GM12875 (cell line): ENCODE results near the gene CADPS.

Experiments
- H3K4me3 ChIP-seq: one replicate; pipeline ENCODE4 v1.5.1; 2011; ENCODE audit warnings: low read depth, low read length, control low read depth
- CTCF ChIP-seq: IDR thresholded peaks from 2 replicates; pipeline ENCODE4 v1.5.1; 2011; ENCODE audit warnings: low read depth, mild to moderate bottlenecking, control low read depth, inconsistent platforms, low read length, moderate library complexity, borderline replicate concordance; ENCODE audit not compliant: insufficient read depth

The CADPS gene

GRCh38 chr3:62632510-62633294 lies 242.5 kb downstream of the CADPS start:
- TF ChIP-seq CTCF: no peak
- no peak overlapping the region for H3K4me3 ChIP-seq

DNA sequence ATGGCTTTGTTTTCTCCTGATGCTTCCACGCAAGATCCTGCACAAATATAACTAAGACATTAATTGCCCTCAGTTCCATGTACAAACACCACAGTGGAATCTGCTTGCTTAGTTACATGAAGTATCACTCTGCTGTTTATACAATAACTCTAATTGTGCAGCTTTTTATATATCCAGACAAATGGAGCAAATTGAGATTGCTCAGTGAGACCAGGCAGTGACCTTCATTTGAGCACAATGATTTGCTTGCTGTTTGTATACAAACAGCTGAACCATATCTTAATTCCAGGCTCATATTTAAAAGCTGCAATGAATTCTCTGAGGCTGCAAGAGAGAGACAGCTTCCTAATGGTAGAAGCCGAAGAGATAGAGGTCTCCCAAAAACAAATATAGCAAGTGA lies 243.7 kb downstream of the CADPS start:
- no peak for TF ChIP-seq CTCF
- no peak overlapping the region for H3K4me3 ChIP-seq

DNA sequence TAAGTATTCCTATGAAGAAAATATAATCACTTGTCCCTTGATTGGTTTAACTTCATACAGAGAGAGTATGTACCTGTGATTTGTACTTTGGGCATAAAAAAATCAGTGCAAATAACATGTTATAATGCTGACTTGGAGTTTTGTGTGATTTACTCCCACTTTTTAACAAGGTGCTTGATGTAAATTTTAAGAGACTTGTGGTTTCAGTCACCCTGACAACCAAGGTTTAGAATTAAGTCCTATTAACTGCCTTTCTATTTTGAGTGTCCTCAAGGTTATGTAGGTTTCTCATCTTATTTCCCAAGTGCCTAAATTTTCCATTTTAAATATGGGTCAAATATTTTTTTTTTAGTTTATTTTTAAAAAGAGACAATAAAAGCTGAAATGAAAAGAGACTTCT lies 244.6 kb downstream of the CADPS start:
- no peak overlapping the region for H3K4me3 ChIP-seq
- no peak for TF ChIP-seq CTCF

- H3K4me3 ChIP-seq: no peak overlapping the region
- TF ChIP-seq CTCF: no peak
These were observed 249.9 kb downstream of the CADPS start for GRCh38 chr3:62625268-62625667.

DNA sequence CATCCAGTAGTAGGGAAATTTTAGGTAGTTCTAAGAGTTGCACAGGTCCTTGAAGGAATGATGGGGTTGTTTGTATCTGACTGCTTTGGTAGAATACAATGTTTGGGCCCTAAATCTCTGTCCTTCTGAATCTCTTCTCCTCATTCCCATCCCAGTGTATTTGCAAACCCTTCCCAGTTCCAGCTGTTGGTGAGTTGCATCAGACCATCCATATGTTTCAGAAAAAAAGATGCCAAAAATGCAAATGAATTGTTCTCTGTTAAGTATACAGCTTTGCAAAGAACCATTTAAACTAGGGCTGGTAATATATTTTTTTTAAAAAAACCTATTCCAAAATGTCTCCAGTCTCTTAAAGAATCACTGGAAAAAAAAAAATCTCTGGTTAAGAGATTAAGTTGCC lies 251.0 kb downstream of the CADPS start:
- H3K4me3 ChIP-seq: no peak overlapping the region
- TF ChIP-seq CTCF: no peak

GRCh38 chr3:62622553-62623174 lies 252.6 kb downstream of the CADPS start:
- peak; percentile 37; the same call in 1 of the 2 replicates for TF ChIP-seq CTCF

GRCh38 chr3:62621925-62622324 lies 253.3 kb downstream of the CADPS start:
- TF ChIP-seq CTCF: no peak
- no peak overlapping the region for H3K4me3 ChIP-seq

More at GRCh38 chr3:62622553-62623174, 252.6 kb downstream of the CADPS start:
- no peak overlapping the region for H3K4me3 ChIP-seq
